GM10248 (cell line): ENCODE results near the gene FTH1.
A peak's percentile ranks its signal among the peaks of the same experiment; 100 is the strongest.
"Not testable (repeated sequence)": the region's sequence is repeated elsewhere in the genome, so short reads cannot be mapped to it uniquely, and the experiment has no call there.

Experiments used
- CTCF ChIA-PET: fragments of 300-600 bp; sonication (Branson Sonifier 250); formaldehyde crosslinking; extraction: SDS; loops from one replicate; lab custom pipeline; 2021; ENCODE audit warnings: antibody characterized with exemption; lab: Yijun Ruan, JAX
- POLR2A ChIA-PET: fragments of 350-650 bp; sonication (Branson Sonifier 250); formaldehyde crosslinking; extraction: SDS; loops from one replicate; lab custom pipeline; 2020; ENCODE audit warnings: antibody characterized with exemption; lab: Yijun Ruan, JAX
- DNase-seq: peaks from one replicate; pipeline ENCODE4 v3.0.0; 2012; ENCODE audit errors: extremely low spot score
- CTCF ChIP-seq: IDR thresholded peaks from 2 replicates; pipeline ENCODE4 v1.5.1; 2012; ENCODE audit warnings: mild to moderate bottlenecking, low read depth; ENCODE audit errors: extremely low read depth, missing control alignments, control extremely low read depth

The FTH1 gene

DNA sequence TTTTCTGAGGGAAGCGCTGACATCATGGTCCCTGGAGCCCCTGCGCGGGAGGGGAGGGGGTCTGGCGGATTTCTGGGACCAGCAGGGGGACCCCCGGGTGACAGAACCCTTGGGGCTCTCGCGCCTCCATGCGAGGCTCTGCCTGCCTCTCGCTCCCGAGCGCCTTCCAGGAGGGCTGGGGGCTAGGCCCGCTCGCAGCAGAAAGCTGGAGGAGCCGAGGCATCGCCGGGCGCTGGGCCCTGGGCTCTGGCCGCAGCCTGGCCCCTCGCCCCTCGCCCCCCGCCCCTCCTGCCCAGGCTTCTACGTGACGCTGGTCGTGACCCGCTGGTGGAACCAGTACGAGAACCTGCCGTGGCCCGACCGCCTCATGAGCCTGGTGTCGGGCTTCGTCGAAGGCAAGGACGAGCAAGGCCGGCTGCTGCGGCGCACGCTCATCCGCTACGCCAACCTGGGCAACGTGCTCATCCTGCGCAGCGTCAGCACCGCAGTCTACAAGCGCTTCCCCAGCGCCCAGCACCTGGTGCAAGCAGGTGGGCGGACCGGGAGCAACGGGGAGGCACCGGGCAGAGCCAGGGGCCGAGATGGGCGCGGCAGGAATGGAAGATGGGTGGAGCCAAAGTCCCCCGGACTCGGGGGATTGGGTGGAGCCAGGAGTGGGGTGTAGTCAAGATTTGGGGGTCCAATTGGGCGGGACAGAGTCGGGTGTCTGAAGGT is 11.9 kb downstream of the FTH1 start:
- peak; percentile 39 for DNase-seq
- TF ChIP-seq CTCF = no peak
- POLR2A ChIA-PET = interaction anchor here (1.4 kb wide), 1 partner anchor 12 kb away, joined by 6 read pairs; no protein-coding TSS in a partner anchor
- CTCF ChIA-PET = interaction anchor here (3.0 kb wide), 1 partner anchor 126 kb away, joined by 8 read pairs; no protein-coding TSS in a partner anchor

GRCh38 chr11:61954851-61955421 is 12.5 kb downstream of the FTH1 start:
- CTCF ChIA-PET = interaction anchor here (3.0 kb wide), 1 partner anchor 127 kb away, joined by 8 read pairs; no protein-coding TSS in a partner anchor
- no peak for DNase-seq
- no peak for TF ChIP-seq CTCF

GRCh38 chr11:61954106-61954850 is 13.2 kb downstream of the FTH1 start:
- no peak for TF ChIP-seq CTCF
- ChIA-PET POLR2A (interaction anchor here (1.4 kb wide), 1 partner anchor 14 kb away, joined by 6 read pairs; no protein-coding TSS in a partner anchor), CTCF (interaction anchor here (3.0 kb wide), 1 partner anchor 128 kb away, joined by 8 read pairs; no protein-coding TSS in a partner anchor)
- DNase-seq = no peak

More at GRCh38 chr11:61954851-61955421, 12.5 kb downstream of the FTH1 start:
- POLR2A ChIA-PET = interaction anchor here (1.4 kb wide), 1 partner anchor 13 kb away, joined by 6 read pairs; no protein-coding TSS in a partner anchor

- CTCF ChIA-PET = interaction anchor here (3.0 to 10.0 kb wide), 2 partner anchors 55 to 128 kb away, joined by 8 to 173 read pairs; no protein-coding TSS in a partner anchor
- POLR2A ChIA-PET, DNase-seq: not testable (repeated sequence)
Measured at GRCh38 chr11:61953632-61954031, 13.8 kb downstream of the FTH1 start.

DNA sequence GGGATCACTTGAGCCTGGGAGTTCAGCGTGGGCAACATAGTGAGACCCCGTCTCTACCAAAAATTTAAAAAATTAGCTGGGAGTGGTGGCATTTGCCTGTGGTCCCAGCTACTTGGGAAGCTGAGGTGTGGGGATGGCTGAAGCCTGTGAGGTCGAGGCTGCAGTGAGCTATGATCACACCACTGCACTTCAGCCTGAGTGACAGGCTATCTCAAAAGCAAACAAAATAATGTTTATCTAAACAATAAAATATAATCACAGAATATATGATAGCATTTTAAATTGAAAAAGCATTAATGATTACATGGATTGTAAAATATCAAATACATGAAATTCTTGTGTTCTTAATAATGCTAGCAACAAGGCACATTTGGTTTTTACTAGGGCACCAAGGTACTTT is 14.6 kb downstream of the FTH1 start:
- no peak for TF ChIP-seq CTCF
- POLR2A ChIA-PET = no interaction called here
- no peak for DNase-seq
- CTCF ChIA-PET = interaction anchor here (10.0 kb wide), 1 partner anchor 54 kb away, joined by 173 read pairs; no protein-coding TSS in a partner anchor

GRCh38 chr11:61951484-61952135 is 15.8 kb downstream of the FTH1 start:
- ChIA-PET CTCF (interaction anchor here (0.8 to 10.0 kb wide), 8 partner anchors 10 to 157 kb away, joined by 3 to 173 read pairs (median 22); partner anchors contain the start of genes FEN1 and TMEM258), POLR2A (interaction anchor here (0.9 kb wide), 1 partner anchor 16 kb away, joined by 3 read pairs; the partner anchor contains the start of gene FTH1)
- no peak for DNase-seq
- no peak for TF ChIP-seq CTCF
